ENCODE results near the gene CYFIP2.

Gene CYFIP2

GRCh38 chr5:157221959-157222358, 44.0 kb upstream of the CYFIP2 start:
- no peak overlapping the region for H3K27ac ChIP-seq (ENCODE audit: extremely low read depth, low read depth, low read length)
- POLR2A ChIA-PET, result no interaction called here
- no peak overlapping the region for H3K4me3 ChIP-seq (ENCODE audit: low read depth, low read length)
- CTCF ChIA-PET, result interaction anchor here (0.6 to 0.9 kb wide), 2 partner anchors 31 to 196 kb away, joined by 3 to 5 read pairs; no protein-coding TSS in a partner anchor
- H3K36me3 ChIP-seq (ENCODE audit: control insufficient read depth in 2 of 2, insufficient read depth in 1 of 2, low read length in 2 of 2), result no peaks in the 10 kb centered on the region
- TF ChIP-seq ZNF114 (tag by site-specific recombination; IDR thresholded peaks at IDR 0.05) (no peak), ZNF529 (tag by site-specific recombination; IDR thresholded peaks at IDR 0.05; ENCODE audit: insufficient replicate concordance) (no peak), OVOL3 (tag by site-specific recombination; IDR thresholded peaks at IDR 0.05) (no peak), ZNF76 (tag by site-specific recombination; IDR thresholded peaks at IDR 0.05; ENCODE audit: borderline replicate concordance, low read depth) (no peak), ZNF670 (tag by site-specific recombination; IDR thresholded peaks at IDR 0.05; ENCODE audit: low read depth) (no peak), ZNF140 (tag by site-specific recombination; IDR thresholded peaks at IDR 0.05) (no peak), ZBTB1 (tag by site-specific recombination; IDR thresholded peaks at IDR 0.05) (no peak)
- no peaks in the 10 kb centered on the region for H3K9me3 ChIP-seq (ENCODE audit: control insufficient read depth, insufficient read depth, low read depth, low read length)
- no peaks in the 10 kb centered on the region for H3K4me1 ChIP-seq (ENCODE audit: control insufficient read depth, insufficient read depth, low read length)

- no peak overlapping the region for H3K27ac ChIP-seq (ENCODE audit: extremely low read depth, low read depth, low read length)
- no peaks in the 10 kb centered on the region for H3K9me3 ChIP-seq (ENCODE audit: control insufficient read depth, insufficient read depth, low read depth, low read length)
- CTCF ChIA-PET, result interaction anchor here (0.6 to 0.9 kb wide), 2 partner anchors 31 to 196 kb away, joined by 3 to 5 read pairs; no protein-coding TSS in a partner anchor
- no peak overlapping the region for H3K4me3 ChIP-seq (ENCODE audit: low read depth, low read length)
- no peaks in the 10 kb centered on the region for H3K4me1 ChIP-seq (ENCODE audit: control insufficient read depth, insufficient read depth, low read length)
- no peaks in the 10 kb centered on the region for H3K36me3 ChIP-seq (ENCODE audit: control insufficient read depth in 2 of 2, insufficient read depth in 1 of 2, low read length in 2 of 2)
- TF ChIP-seq ZSCAN16 (tag by site-specific recombination; IDR thresholded peaks at IDR 0.05) (no peak), MEIS1 (CRISPR knock-in tag; IDR thresholded peaks at IDR 0.05; ENCODE audit: borderline replicate concordance) (no peak), ZNF416 (tag by site-specific recombination; IDR thresholded peaks at IDR 0.05) (no peak), ZNF423 (tag by site-specific recombination; IDR thresholded peaks at IDR 0.05) (no peak), TSHZ1 (tag by site-specific recombination; IDR thresholded peaks at IDR 0.05; ENCODE audit: borderline replicate concordance) (no peak), ZFP69B (tag by site-specific recombination; IDR thresholded peaks at IDR 0.05) (no peak), ZNF140 (tag by site-specific recombination; IDR thresholded peaks at IDR 0.05) (no peak), ZNF585B (tag by site-specific recombination; IDR thresholded peaks at IDR 0.05) (no peak), ZNF747 (tag by site-specific recombination; IDR thresholded peaks at IDR 0.05) (no peak), GLIS1 (tag by site-specific recombination; IDR thresholded peaks at IDR 0.05) (no peak), ZNF701 (tag by site-specific recombination; IDR thresholded peaks at IDR 0.05) (no peak), ZNF473 (tag by site-specific recombination; IDR thresholded peaks at IDR 0.05) (no peak), ZNF19 (tag by site-specific recombination; IDR thresholded peaks at IDR 0.05; ENCODE audit: low read depth) (no peak), ZNF2 (tag by site-specific recombination; IDR thresholded peaks at IDR 0.05) (no peak), OSR2 (tag by site-specific recombination; IDR thresholded peaks at IDR 0.05) (no peak)
- POLR2A ChIA-PET, result no interaction called here
Observed at GRCh38 chr5:157222506-157223230, 43.3 kb upstream of the CYFIP2 start.
